GM18951 (cell line): Measurements from ENCODE around the gene RASA4.
"Not testable (repeated sequence)": the region's sequence is repeated elsewhere in the genome, so short reads cannot be mapped to it uniquely, and the experiment has no call there.

Source experiments
- in situ Hi-C: fragments of 300-500 bp; cut with MboI; formaldehyde crosslinking; loops from one replicate; pipeline ENCODE4 v1.12.0; 2022; ENCODE audit warnings: low sequenced_read_pairs, mixed read lengths, inconsistent platforms; ENCODE audit not compliant: unreplicated experiment

The RASA4 gene

DNA sequence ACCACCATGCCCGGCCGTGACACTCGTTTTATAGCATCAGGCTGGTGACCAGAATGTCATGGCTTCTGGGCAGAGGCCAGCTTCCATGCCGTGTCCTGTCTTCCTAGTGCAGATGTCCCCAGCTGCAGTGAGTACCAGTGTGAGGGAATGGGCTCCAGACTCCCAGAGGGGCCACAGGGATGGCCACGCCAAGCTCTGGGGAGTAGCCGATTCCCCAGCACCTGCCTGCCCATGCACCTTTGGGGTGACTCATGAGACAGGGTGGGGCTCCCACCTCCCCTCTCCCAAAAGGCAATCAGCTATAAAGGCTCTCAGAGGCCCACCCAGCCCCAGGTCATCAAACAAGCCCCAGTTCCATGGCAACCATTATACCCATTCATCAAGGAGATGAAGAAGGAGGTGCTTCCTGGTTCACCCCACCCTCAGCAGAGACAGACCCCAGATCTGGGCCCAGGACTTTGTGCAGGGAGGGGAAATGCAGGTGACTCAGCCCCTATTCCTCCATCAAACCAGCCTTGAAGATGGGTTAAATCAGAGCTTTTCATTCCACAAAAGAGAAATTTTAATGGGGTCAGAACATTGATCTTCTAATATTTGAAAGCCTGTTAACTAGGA is 65.6 kb downstream of the RASA4 start, which contains the start of gene SPDYE2:
Gene SPDYE2 (plus strand): TSS at position 419 of the 615 bp plus-strand sequence. CDS start 2,030 bp downstream, outside the sequence.
- in situ Hi-C loops: not testable (repeated sequence)

DNA sequence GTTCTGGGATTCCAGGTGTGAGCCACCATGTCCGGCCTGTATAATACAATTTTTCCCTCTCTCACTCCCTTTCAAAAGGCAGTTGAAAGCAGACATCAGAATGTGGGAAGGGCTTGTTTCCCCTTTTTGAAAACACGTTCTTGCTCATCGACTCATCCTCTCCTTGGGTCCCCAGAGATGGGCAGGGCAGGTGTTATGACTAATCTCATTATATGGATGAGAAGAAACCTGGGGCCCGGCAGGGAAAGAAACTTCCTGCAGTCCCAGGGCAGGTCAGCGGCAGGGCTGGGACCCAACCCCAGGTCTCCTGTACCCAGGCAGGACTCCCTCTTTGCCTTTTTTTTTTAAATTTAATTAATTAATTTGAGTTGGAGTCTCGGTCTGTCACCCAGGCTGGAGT is 70.2 kb downstream of the RASA4 start:
- in situ Hi-C loops: not testable (repeated sequence)

GRCh38 chr7:102545288-102545687 is 71.3 kb downstream of the RASA4 start:
- in situ Hi-C loops: not testable (repeated sequence)

DNA sequence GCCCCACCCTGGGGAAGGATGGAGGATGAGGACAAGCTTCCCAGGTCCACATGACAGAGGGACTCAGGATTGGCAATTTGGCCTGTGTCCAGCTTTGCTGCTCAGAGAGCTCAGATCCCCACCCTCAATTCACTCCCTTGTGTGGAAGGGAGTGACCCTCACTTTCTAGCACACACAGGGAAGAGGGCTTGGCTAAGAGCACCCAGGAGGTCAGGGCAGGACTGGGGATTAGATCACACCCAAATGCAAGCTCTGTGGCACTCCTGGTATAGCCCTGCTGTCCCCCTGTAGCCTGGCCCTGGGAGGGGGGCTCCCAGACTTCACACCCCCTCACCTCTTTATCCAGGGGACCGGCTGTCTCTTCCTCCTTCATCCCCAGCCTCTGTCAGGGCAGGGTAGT is 72.2 kb downstream of the RASA4 start:
- in situ Hi-C loops: not testable (repeated sequence)

- in situ Hi-C loops: not testable (repeated sequence)
These were observed 73.0 kb downstream of the RASA4 start, which contains the start of gene UPK3BL2 for GRCh38 chr7:102543596-102543995. Gene UPK3BL2, minus strand, starts transcription at chr7:102543696. Its CDS starts 60 bp downstream, at chr7:102543636.

- in situ Hi-C loops: not testable (repeated sequence)
These were observed 73.8 kb downstream of the RASA4 start for GRCh38 chr7:102542771-102543170.

GRCh38 chr7:102542083-102542482 is 74.5 kb downstream of the RASA4 start:
- in situ Hi-C loops: not testable (repeated sequence)

DNA sequence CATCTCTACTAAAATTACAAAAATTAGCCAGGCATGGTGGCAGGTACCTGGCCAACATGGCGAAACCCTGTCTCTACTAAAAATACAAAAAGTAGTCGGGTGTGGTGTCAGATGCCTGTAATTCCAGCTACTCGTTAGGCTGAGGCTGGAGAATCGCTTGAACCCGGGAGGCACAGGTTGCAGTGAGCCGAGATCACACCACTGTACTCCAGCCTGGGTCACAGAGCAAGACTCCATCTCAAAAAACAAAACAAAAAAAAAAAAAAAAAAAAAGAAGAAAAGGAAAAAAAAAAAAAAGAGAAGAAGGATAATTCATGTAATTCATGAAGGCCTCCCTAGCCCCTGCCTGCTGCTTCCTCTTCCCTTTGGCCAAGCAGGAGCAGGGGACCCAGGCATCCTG is 76.0 kb downstream of the RASA4 start:
- in situ Hi-C loops: not testable (repeated sequence)

GRCh38 chr7:102535062-102535615 is 81.4 kb downstream of the RASA4 start:
- in situ Hi-C loops: not testable (repeated sequence)

DNA sequence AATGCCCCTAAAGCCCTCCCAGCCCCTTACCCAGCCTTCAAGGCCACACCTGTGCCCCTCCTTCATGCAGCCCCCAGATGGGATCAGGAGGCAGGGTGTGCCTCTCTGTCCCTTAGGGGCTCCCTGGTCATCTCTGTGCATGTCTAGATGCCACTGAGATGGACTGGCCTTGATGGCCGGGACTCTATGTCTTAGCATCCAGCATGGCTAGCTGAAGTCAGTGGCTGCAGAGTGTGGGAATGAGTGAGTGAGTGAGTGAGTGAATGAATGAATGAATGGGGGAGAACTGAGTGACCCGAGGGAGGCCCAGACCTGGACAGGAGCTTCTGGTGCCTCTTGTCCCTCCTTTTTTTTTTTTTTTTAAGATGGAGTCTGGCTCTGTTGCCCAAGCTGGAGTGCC is 84.4 kb downstream of the RASA4 start:
- in situ Hi-C loops: not testable (repeated sequence)

GRCh38 chr7:102531583-102531982 is 85.0 kb downstream of the RASA4 start:
- in situ Hi-C loops: not testable (repeated sequence)

DNA sequence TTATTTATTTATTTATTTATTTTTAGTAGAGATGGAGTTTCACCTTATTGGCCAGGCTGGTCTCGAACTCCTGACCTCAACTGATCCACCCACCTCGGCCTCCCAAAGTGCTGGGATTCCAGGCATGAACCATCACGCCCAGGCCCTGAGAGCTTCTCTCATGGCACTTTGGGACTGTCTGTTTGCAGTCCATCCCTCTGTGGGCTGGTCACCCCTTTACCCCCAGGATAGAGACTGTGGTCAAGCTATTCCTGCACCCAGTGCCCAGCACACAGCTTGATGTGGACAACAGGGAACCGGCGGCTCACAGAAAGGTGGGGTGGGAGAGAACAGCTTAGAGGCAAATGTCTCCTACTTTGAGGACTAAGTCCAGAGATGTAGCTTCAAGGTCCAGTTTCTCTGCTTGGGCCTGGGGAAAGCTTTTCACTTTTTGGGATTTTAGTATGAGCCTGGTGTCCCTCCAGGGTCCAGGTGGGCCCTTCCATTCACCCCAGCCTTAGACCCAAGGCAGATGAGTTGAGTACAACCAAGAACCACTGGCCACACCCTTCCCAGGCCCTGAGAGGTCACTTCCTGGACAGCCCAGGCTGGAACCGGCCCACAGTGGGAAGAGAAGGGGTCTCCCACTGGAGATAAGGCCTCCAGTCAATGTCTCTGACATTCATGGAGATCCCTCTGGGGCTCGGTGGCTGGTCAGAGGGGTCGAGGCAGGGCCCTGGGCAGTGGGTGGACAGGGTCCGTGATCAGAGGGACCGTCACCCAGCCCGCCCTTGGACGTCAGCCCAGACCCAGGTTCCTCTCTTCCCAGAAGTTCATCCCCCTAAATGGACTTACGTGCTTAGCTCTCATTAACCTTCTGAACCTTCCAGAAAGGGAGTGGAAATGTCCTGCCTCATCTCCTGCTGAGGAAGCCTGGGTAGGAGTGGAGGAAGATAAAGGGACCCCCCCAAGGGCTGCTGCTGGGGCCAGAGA is 88.4 kb downstream of the RASA4 start:
- in situ Hi-C loops: loop anchor here (10.0 kb wide), 1 partner anchor 87 kb away; the partner anchor contains the start of gene RASA4

GRCh38 chr7:102527182-102527581 is 89.4 kb downstream of the RASA4 start:
- in situ Hi-C loops: loop anchor here (10.0 kb wide), 1 partner anchor 88 kb away; the partner anchor contains the start of gene RASA4

DNA sequence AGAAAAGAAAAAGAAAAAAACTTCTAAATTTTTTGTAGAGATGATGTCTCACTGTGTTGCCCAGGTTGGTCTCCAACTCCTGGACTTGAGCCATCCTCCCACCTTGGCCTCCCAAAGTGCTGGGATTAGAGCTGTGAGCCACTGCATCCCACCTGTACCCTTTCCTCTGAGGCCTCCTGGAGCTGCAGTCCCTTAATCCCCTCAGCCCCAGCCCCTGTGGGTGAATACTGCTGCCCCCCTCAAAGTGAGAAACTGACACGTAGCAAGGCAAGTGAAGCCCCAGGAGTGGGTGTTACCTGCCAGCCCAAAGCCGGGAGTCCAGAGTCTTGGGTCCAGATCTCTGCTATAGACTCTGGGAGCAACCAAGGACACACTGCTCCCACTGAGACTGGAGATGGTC is 91.8 kb downstream of the RASA4 start:
- in situ Hi-C loops: loop anchor here (10.0 kb wide), 1 partner anchor 90 kb away; the partner anchor contains the start of gene RASA4
